GM12878 (cell line): ENCODE data around the gene ZC3H7B. TPM values are rescaled to one million over a fixed set of nuclear protein-coding genes. Genes with fewer than 3 reads are reported as not detected.
A peak's percentile ranks its signal among the peaks of the same experiment; 100 is the strongest.

ENCODE experiments used
- BACH1 ChIP-seq: fragments of 450-650 bp; IDR thresholded peaks from 2 replicates; pipeline ENCODE4 v1.6.1; 2017; ENCODE audit warnings: mild to moderate bottlenecking, borderline replicate concordance
- CBX5 ChIP-seq: sonication (generic); IDR thresholded peaks from 2 replicates; pipeline ENCODE4 v1.6.1; 2016; ENCODE audit warnings: low read depth, moderate library complexity, mild to moderate bottlenecking, inconsistent platforms
- DPF2 ChIP-seq: fragments of 450-650 bp; IDR thresholded peaks from 2 replicates; pipeline ENCODE4 v1.6.1; 2017; ENCODE audit warnings: mild to moderate bottlenecking
- E2F8 ChIP-seq: fragments of 450-650 bp; IDR thresholded peaks from 2 replicates; pipeline ENCODE4 v1.6.1; 2018; ENCODE audit warnings: mild to moderate bottlenecking, low read depth, moderate library complexity; ENCODE audit not compliant: partially characterized antibody
- IKZF2 ChIP-seq, 2 experiments: fragments of 450-650 bp; IDR thresholded peaks; 2 replicates each; pipeline ENCODE4 v1.6.1; 2017; ENCODE audit warnings: mild to moderate bottlenecking in 2 of 2, moderate library complexity in 2 of 2
- IRF3 ChIP-seq: fragments of 450-650 bp; IDR thresholded peaks from 2 replicates; pipeline ENCODE4 v1.6.1; 2014; ENCODE audit warnings: mild to moderate bottlenecking
- MEF2B ChIP-seq: fragments of 450-650 bp; IDR thresholded peaks from 2 replicates; pipeline ENCODE4 v1.6.1; 2018; ENCODE audit warnings: mild to moderate bottlenecking, moderate library complexity; ENCODE audit not compliant: partially characterized antibody, poor library complexity, severe bottlenecking
- NFYB ChIP-seq: IDR thresholded peaks from 2 replicates; pipeline ENCODE4 v1.6.1; 2011; ENCODE audit warnings: low read depth, mild to moderate bottlenecking, low read length, improper control_type of control experiment, moderate library complexity; ENCODE audit not compliant: insufficient read depth
- PML ChIP-seq: IDR thresholded peaks from 2 replicates; pipeline ENCODE4 v1.6.1; 2012; ENCODE audit warnings: low read length, inconsistent platforms
- RAD51 ChIP-seq: fragments of 450-650 bp; IDR thresholded peaks from 2 replicates; pipeline ENCODE4 v1.6.1; 2016; ENCODE audit warnings: moderate library complexity, mild to moderate bottlenecking, inconsistent platforms
- RFX5 ChIP-seq: IDR thresholded peaks from 2 replicates; pipeline ENCODE4 v1.6.1; 2011; ENCODE audit warnings: low read depth, low read length, improper control_type of control experiment
- SIX5 ChIP-seq: IDR thresholded peaks from 2 replicates; pipeline ENCODE4 v1.6.1; 2011; ENCODE audit warnings: mild to moderate bottlenecking, low read depth, low read length, moderate library complexity; ENCODE audit not compliant: severe bottlenecking
- SMAD1 ChIP-seq: fragments of 450-650 bp; IDR thresholded peaks from 2 replicates; pipeline ENCODE4 v1.6.1; 2018; ENCODE audit warnings: mild to moderate bottlenecking, low read depth; ENCODE audit not compliant: partially characterized antibody
- SMC3 ChIP-seq: IDR thresholded peaks from 2 replicates; pipeline ENCODE4 v1.6.1; 2011; ENCODE audit warnings: low read length, improper control_type of control experiment, borderline replicate concordance
- SP1 ChIP-seq: IDR thresholded peaks from one replicate; pipeline ENCODE4 v1.6.1; 2011; ENCODE audit warnings: low read depth, low read length
- STAT3 ChIP-seq: IDR thresholded peaks from 2 replicates; pipeline ENCODE4 v1.6.1; 2011; ENCODE audit warnings: low read depth, low read length, improper control_type of control experiment
- TARDBP ChIP-seq: IDR thresholded peaks from 2 replicates; pipeline ENCODE4 v1.6.1; 2016; ENCODE audit warnings: borderline replicate concordance
- TCF12 ChIP-seq: IDR thresholded peaks from 2 replicates; pipeline ENCODE4 v1.6.1; 2011; ENCODE audit warnings: low read depth, mild to moderate bottlenecking, low read length
- YY1 ChIP-seq: IDR thresholded peaks from 2 replicates; pipeline ENCODE4 v1.6.1; 2011; ENCODE audit warnings: low read depth, mild to moderate bottlenecking, low read length
- ZNF622 ChIP-seq: fragments of 450-650 bp; IDR thresholded peaks from 2 replicates; pipeline ENCODE4 v1.6.1; 2017; ENCODE audit warnings: mild to moderate bottlenecking, inconsistent platforms
- ZSCAN29 ChIP-seq: fragments of 450-650 bp; IDR thresholded peaks from 2 replicates; pipeline ENCODE4 v1.6.1; 2017; ENCODE audit warnings: mild to moderate bottlenecking, moderate library complexity
- polyA plus RNA-seq, 11 experiments: library from polyadenylated mRNA; depleted of rRNA in 4 of 11; unstranded in 6 of 11; stranded (reverse) in 5 of 11; fragments of >200 nt; fragmentation: Nextera tagmentation in 4 of 11; fragmentation: Illumina TruSeq in 1 of 11; extraction: Ambion mirVana in 4 of 11; extraction: Trizol in 1 of 11; gene quantifications; 1 replicate in 1 of 11; 2 replicates in 10 of 11; pipeline versions ENCODE4 v1.2.1 to v1.2.3, GENCODE V29; 2011 to 2016; ENCODE audit warnings: inconsistent platforms in 2 of 11, missing spikeins in 2 of 11, low read depth in 1 of 11
- total RNA-seq, 4 experiments: library from RNA; depleted of rRNA in 3 of 4; stranded (reverse); fragments of >200 nt in 3 of 4; fragmentation: Illumina TruSeq in 1 of 4; extraction: Trizol in 1 of 4; gene quantifications; 2 replicates each; pipeline versions ENCODE4 v1.2.1 to v1.2.3, GENCODE V29; 2013 to 2021
- TF ChIP-seq, protein P1 (sequence below): fragments of 450-650 bp; IDR thresholded peaks from 2 replicates; pipeline ENCODE4 v1.6.1; 2016; ENCODE audit warnings: mild to moderate bottlenecking
- TF ChIP-seq, protein P2 (sequence below): fragments of 450-650 bp; IDR thresholded peaks from 2 replicates; pipeline ENCODE4 v1.6.1; 2017; ENCODE audit warnings: mild to moderate bottlenecking, low read depth, inconsistent platforms; ENCODE audit not compliant: poor library complexity, severe bottlenecking

The ZC3H7B gene
- total and polyA plus RNA-seq, 10 of the 15 experiments (the other 5 are each of a cell fraction or from before 2014, with no cell fraction given): 0.26 to 52.3 (median 22.4) TPM

- TF ChIP-seq YY1 (peak; percentile 15; the same call in 1 of the 2 replicates), SMAD1 (no peak), E2F8 (no peak), CBX5 (no peak), NFYB (peak; percentile 83), ZSCAN29 (no peak), DPF2 (peak; percentile 39; the same call in 1 of the 2 replicates), STAT3 (no peak), SIX5 (no peak), BACH1 (no peak), RFX5 (0 out of 2 replicates have a peak, but pooled peaks have one; percentile 20), SMC3 (no peak), MEF2B (peak; percentile 97), RAD51 (peak; percentile 87), TARDBP (no peak), SP1 (peak; percentile 71), IKZF2 (IDR thresholded peaks at IDR 0.05) (no peak), TCF12 (no peak), ZNF622 (no peak), IRF3 (0 out of 2 replicates have a peak, but pooled peaks have one; percentile 34), PML (no peak)
- TF ChIP-seq, protein P1, sequence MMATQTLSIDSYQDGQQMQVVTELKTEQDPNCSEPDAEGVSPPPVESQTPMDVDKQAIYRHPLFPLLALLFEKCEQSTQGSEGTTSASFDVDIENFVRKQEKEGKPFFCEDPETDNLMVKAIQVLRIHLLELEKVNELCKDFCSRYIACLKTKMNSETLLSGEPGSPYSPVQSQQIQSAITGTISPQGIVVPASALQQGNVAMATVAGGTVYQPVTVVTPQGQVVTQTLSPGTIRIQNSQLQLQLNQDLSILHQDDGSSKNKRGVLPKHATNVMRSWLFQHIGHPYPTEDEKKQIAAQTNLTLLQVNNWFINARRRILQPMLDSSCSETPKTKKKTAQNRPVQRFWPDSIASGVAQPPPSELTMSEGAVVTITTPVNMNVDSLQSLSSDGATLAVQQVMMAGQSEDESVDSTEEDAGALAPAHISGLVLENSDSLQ: peak; percentile 87
- TF ChIP-seq, protein P2, sequence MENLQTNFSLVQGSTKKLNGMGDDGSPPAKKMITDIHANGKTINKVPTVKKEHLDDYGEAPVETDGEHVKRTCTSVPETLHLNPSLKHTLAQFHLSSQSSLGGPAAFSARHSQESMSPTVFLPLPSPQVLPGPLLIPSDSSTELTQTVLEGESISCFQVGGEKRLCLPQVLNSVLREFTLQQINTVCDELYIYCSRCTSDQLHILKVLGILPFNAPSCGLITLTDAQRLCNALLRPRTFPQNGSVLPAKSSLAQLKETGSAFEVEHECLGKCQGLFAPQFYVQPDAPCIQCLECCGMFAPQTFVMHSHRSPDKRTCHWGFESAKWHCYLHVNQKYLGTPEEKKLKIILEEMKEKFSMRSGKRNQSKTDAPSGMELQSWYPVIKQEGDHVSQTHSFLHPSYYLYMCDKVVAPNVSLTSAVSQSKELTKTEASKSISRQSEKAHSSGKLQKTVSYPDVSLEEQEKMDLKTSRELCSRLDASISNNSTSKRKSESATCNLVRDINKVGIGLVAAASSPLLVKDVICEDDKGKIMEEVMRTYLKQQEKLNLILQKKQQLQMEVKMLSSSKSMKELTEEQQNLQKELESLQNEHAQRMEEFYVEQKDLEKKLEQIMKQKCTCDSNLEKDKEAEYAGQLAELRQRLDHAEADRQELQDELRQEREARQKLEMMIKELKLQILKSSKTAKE: no peak
Measured at GRCh38 chr22:41381329-41382097, 80.2 kb downstream of the ZC3H7B start, which contains the start of gene TEF (continued).
